Osteocyte (in vitro differentiated cells): Measurements from ENCODE around the gene SEC63. TPM values are rescaled to one million over a fixed set of nuclear protein-coding genes. Genes with fewer than 3 reads are reported as not detected.

Experiments used
- DNase-seq: peaks from one replicate; pipeline ENCODE4 v3.0.0; 2021; ENCODE audit warnings: mixed read lengths; ENCODE audit not compliant: unreplicated experiment; ENCODE audit errors: extremely low spot score
- H3K27ac Mint-ChIP-seq: one replicate; pipeline ENCODE4 v1.8.0; 2021; ENCODE audit warnings: mild to moderate bottlenecking, mixed read lengths; ENCODE audit not compliant: unreplicated experiment
- H3K27me3 Mint-ChIP-seq: one replicate; pipeline ENCODE4 v1.8.0; 2021; ENCODE audit warnings: mixed read lengths; ENCODE audit not compliant: unreplicated experiment
- H3K36me3 Mint-ChIP-seq: one replicate; pipeline ENCODE4 v1.8.0; 2021; ENCODE audit warnings: mixed read lengths; ENCODE audit not compliant: unreplicated experiment
- H3K4me1 Mint-ChIP-seq: one replicate; pipeline ENCODE4 v1.8.0; 2021; ENCODE audit warnings: mixed read lengths; ENCODE audit not compliant: unreplicated experiment
- H3K4me3 Mint-ChIP-seq: one replicate; pipeline ENCODE4 v1.8.0; 2021; ENCODE audit warnings: mild to moderate bottlenecking, moderate library complexity, mixed read lengths; ENCODE audit not compliant: unreplicated experiment
- H3K9me3 Mint-ChIP-seq: one replicate; pipeline ENCODE4 v1.8.0; 2021; ENCODE audit warnings: mixed read lengths; ENCODE audit not compliant: unreplicated experiment
- CTCF ChIP-seq: fragments of 200-600 bp; sonication (generic); IDR thresholded peaks from 2 replicates; pipeline ENCODE4 v1.5.0; 2021; ENCODE audit warnings: antibody characterized with exemption, mild to moderate bottlenecking, moderate library complexity
- total RNA-seq: library from RNA; stranded (reverse); gene quantifications from 2 replicates; pipeline ENCODE4 v1.2.1, GENCODE V29; 2021

Gene SEC63
- total RNA-seq, 1 donor from 2014 or later = 137 TPM

- peaks cover 4% of the 10 kb centered on the region for H3K9me3 Mint-ChIP-seq
- no peak for TF ChIP-seq CTCF
- H3K27ac Mint-ChIP-seq = no peak overlapping the region
- H3K36me3 Mint-ChIP-seq = no peaks in the 10 kb centered on the region
- peaks cover 4% of the 10 kb centered on the region for H3K27me3 Mint-ChIP-seq
- H3K4me1 Mint-ChIP-seq = peaks cover 2% of the 10 kb centered on the region
- H3K4me3 Mint-ChIP-seq = no peak overlapping the region
- DNase-seq = no peak
Observed at GRCh38 chr6:107989166-107990094, 31.4 kb upstream of the SEC63 start.

GRCh38 chr6:107988570-107988969 lies 30.6 kb upstream of the SEC63 start:
- Mint-ChIP-seq H3K4me3 (no peak overlapping the region), H3K9me3 (peaks cover 4% of the 10 kb centered on the region), H3K27ac (no peak overlapping the region), H3K27me3 (peaks cover 8% of the 10 kb centered on the region), H3K4me1 (peaks cover 2% of the 10 kb centered on the region), H3K36me3 (no peaks in the 10 kb centered on the region)
- DNase-seq = no peak
- no peak for TF ChIP-seq CTCF

GRCh38 chr6:107987805-107988204 lies 29.8 kb upstream of the SEC63 start:
- no peak for TF ChIP-seq CTCF
- DNase-seq = no peak
- Mint-ChIP-seq H3K9me3 (peaks cover 4% of the 10 kb centered on the region), H3K36me3 (no peaks in the 10 kb centered on the region), H3K27me3 (peaks cover 10% of the 10 kb centered on the region), H3K4me1 (peaks cover 2% of the 10 kb centered on the region), H3K27ac (no peak overlapping the region), H3K4me3 (no peak overlapping the region)

GRCh38 chr6:107985701-107986100 lies 27.7 kb upstream of the SEC63 start:
- DNase-seq = no peak
- Mint-ChIP-seq H3K4me3 (no peak overlapping the region), H3K27ac (no peak overlapping the region), H3K36me3 (no peaks in the 10 kb centered on the region), H3K9me3 (peaks cover 4% of the 10 kb centered on the region), H3K27me3 (peaks cover 21% of the 10 kb centered on the region), H3K4me1 (no peaks in the 10 kb centered on the region)
- no peak for TF ChIP-seq CTCF

GRCh38 chr6:107983811-107984210 lies 25.8 kb upstream of the SEC63 start:
- no peak overlapping the region for H3K4me3 Mint-ChIP-seq
- no peak for DNase-seq

More at GRCh38 chr6:107983811-107984210, 25.8 kb upstream of the SEC63 start:
- no peak overlapping the region for H3K27ac Mint-ChIP-seq
- peaks cover 4% of the 10 kb centered on the region for H3K9me3 Mint-ChIP-seq
- no peak for TF ChIP-seq CTCF
- no peaks in the 10 kb centered on the region for H3K36me3 Mint-ChIP-seq
- no peaks in the 10 kb centered on the region for H3K4me1 Mint-ChIP-seq
- H3K27me3 Mint-ChIP-seq = peaks cover 21% of the 10 kb centered on the region
